Measurements from ENCODE around the gene SPDL1. TPM values are rescaled to one million over a fixed set of nuclear protein-coding genes. Genes with fewer than 3 reads are reported as not detected.

SPDL1 gene
- total and polyA plus RNA-seq, 2 donors (not counting 1 experiment from before 2014, with no cell fraction given), result 4.1 to 17.9 TPM

DNA sequence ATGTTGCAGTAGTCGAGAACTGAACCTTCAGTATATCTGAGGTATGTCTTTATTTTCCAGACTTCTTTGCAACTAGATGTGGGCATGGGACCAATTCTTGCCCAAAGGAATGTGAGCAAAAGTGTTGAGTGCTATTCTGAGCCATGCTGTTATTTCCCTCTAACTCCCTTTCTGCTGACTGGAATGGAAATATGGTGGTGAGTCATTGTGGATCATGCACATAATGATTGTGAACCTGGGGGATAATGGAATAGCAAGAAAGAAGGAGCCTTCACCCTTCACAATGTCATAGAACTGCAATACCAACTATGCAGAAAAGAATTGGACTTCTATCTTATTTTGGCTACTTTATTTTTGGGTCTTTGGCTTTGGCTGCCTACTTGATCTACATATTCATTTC is 43.2 kb downstream of the SPDL1 start:
- Histone ChIP-seq H3K27ac (ENCODE audit: low read length in 2 of 2) (no peak overlapping the region), H3K9me3 (ENCODE audit: control extremely low read depth in 1 of 3, control insufficient read depth in 2 of 3, insufficient read depth in 1 of 3, low read length in 2 of 3) (no peaks in the 10 kb centered on the region), H3K27me3 (replicated peaks in 1 of 4; ENCODE audit: control extremely low read depth in 1 of 4, control insufficient read depth in 3 of 4, insufficient read depth in 4 of 4, low read length in 3 of 4) (peaks cover 0 to 4% (median 0%) of the 10 kb centered on the region in 4 experiments), H3K79me2 (ENCODE audit: control insufficient read depth, insufficient read depth, low read length) (no peaks in the 10 kb centered on the region), H3K4me1 (ENCODE audit: control insufficient read depth in 2 of 2, insufficient read depth in 2 of 2, low read length in 2 of 2) (no peaks in the 10 kb centered on the region), H4K20me1 (ENCODE audit: control insufficient read depth, insufficient read depth, low read length, poor library complexity, severe bottlenecking) (no peaks in the 10 kb centered on the region), H3K36me3 (replicated peaks in 1 of 2; ENCODE audit: control extremely low read depth in 1 of 2, control insufficient read depth in 1 of 2, extremely low read depth in 1 of 2, insufficient read depth in 2 of 2, low read length in 1 of 2) (no peaks in the 10 kb centered on the region), H3K4me3 (ENCODE audit: control extremely low read depth in 1 of 5, extremely low read depth in 1 of 5, insufficient read depth in 1 of 5, low read depth in 2 of 5, low read length in 4 of 5) (no peak overlapping the region), H3K4me2 (replicated peaks; ENCODE audit: low read depth, low read length, poor library complexity, severe bottlenecking) (no peak overlapping the region), H3K9ac (ENCODE audit: low read length) (no peak overlapping the region), H2AFZ (ENCODE audit: insufficient read depth, low read depth, low read length, poor library complexity, severe bottlenecking) (no peak overlapping the region)
- ATAC-seq (ENCODE audit: low read depth) (no peak), DNase-seq (no peak)
- ChIA-PET POLR2A (no interaction called here), CTCF (no interaction called here)
- 100% methylated on average over 1 of the region's 1 CpG for WGBS (ENCODE audit: insufficient coverage)
- Mint-ChIP-seq H3K4me1 (peaks cover 3% of the 10 kb centered on the region), H3K27ac (no peak overlapping the region), H3K9me3 (ENCODE audit: insufficient read depth) (no peaks in the 10 kb centered on the region), H3K27me3 (no peaks in the 10 kb centered on the region), H3K4me3 (no peak overlapping the region)
- intact Hi-C loops (cut with micrococcal nuclease), result no loop called here
- TF ChIP-seq, protein P1, sequence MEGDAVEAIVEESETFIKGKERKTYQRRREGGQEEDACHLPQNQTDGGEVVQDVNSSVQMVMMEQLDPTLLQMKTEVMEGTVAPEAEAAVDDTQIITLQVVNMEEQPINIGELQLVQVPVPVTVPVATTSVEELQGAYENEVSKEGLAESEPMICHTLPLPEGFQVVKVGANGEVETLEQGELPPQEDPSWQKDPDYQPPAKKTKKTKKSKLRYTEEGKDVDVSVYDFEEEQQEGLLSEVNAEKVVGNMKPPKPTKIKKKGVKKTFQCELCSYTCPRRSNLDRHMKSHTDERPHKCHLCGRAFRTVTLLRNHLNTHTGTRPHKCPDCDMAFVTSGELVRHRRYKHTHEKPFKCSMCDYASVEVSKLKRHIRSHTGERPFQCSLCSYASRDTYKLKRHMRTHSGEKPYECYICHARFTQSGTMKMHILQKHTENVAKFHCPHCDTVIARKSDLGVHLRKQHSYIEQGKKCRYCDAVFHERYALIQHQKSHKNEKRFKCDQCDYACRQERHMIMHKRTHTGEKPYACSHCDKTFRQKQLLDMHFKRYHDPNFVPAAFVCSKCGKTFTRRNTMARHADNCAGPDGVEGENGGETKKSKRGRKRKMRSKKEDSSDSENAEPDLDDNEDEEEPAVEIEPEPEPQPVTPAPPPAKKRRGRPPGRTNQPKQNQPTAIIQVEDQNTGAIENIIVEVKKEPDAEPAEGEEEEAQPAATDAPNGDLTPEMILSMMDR (IDR thresholded peaks at IDR 0.05), result no peak
- TF ChIP-seq EZH2 (IDR thresholded peaks at IDR 0.05; ENCODE audit: borderline replicate concordance, insufficient read depth, low read depth, low read length, poor library complexity, severe bottlenecking), result no peak

DNA sequence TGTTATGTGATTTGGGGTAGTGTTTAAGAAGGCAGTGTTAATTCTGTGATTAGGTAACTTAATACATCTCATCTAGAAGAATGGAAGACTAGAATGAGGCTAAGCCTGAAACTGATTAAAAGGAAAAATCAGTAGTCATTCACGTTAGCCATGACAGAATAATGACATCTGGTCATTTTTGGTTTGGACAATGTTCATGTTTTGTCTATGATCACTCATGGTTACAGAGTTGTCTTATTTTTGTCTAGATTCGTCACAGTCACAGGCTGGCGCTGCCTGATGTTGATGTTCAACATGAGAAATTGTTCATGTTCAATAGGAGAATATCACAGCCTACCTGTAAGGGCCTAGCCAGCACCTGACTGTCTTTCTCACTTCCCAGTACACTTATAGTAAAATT is 44.0 kb downstream of the SPDL1 start:
- no peaks in the 10 kb centered on the region for H3K27me3 Mint-ChIP-seq
- H3K9me3 Mint-ChIP-seq (ENCODE audit: insufficient read depth), result no peaks in the 10 kb centered on the region
- Histone ChIP-seq H3K9ac (ENCODE audit: low read length) (no peak overlapping the region), H3K9me3 (ENCODE audit: control extremely low read depth in 1 of 3, control insufficient read depth in 2 of 3, insufficient read depth in 1 of 3, low read length in 2 of 3) (no peaks in the 10 kb centered on the region), H3K36me3 (replicated peaks in 1 of 2; ENCODE audit: control extremely low read depth in 1 of 2, control insufficient read depth in 1 of 2, extremely low read depth in 1 of 2, insufficient read depth in 2 of 2, low read length in 1 of 2) (no peaks in the 10 kb centered on the region), H3K27me3 (replicated peaks in 1 of 4; ENCODE audit: control extremely low read depth in 1 of 4, control insufficient read depth in 3 of 4, insufficient read depth in 4 of 4, low read length in 3 of 4) (peaks cover 0 to 4% (median 0%) of the 10 kb centered on the region in 4 experiments), H2AFZ (ENCODE audit: insufficient read depth, low read depth, low read length, poor library complexity, severe bottlenecking) (no peak overlapping the region), H4K20me1 (ENCODE audit: control insufficient read depth, insufficient read depth, low read length, poor library complexity, severe bottlenecking) (no peaks in the 10 kb centered on the region), H3K4me3 (ENCODE audit: control extremely low read depth in 1 of 5, extremely low read depth in 1 of 5, insufficient read depth in 1 of 5, low read depth in 2 of 5, low read length in 4 of 5) (no peak overlapping the region), H3K4me1 (ENCODE audit: control insufficient read depth in 2 of 2, insufficient read depth in 2 of 2, low read length in 2 of 2) (no peaks in the 10 kb centered on the region), H3K4me2 (replicated peaks; ENCODE audit: low read depth, low read length, poor library complexity, severe bottlenecking) (no peak overlapping the region), H3K27ac (ENCODE audit: low read length in 2 of 2) (no peak overlapping the region), H3K79me2 (ENCODE audit: control insufficient read depth, insufficient read depth, low read length) (no peaks in the 10 kb centered on the region)
- H3K4me3 Mint-ChIP-seq, result no peak overlapping the region
- DNase-seq, result no peak
- 89% methylated on average over 1 of the region's 3 CpGs for WGBS (ENCODE audit: insufficient coverage)
- intact Hi-C loops (cut with micrococcal nuclease), result no loop called here
- TF ChIP-seq, protein P1 (IDR thresholded peaks at IDR 0.05), result no peak
- no peak for TF ChIP-seq EZH2 (IDR thresholded peaks at IDR 0.05; ENCODE audit: borderline replicate concordance, insufficient read depth, low read depth, low read length, poor library complexity, severe bottlenecking)
- no peak for ATAC-seq (ENCODE audit: low read depth)
- H3K4me1 Mint-ChIP-seq, result peaks cover 3% of the 10 kb centered on the region
- H3K27ac Mint-ChIP-seq, result no peak overlapping the region
- ChIA-PET POLR2A (no interaction called here), CTCF (no interaction called here)

All from B cell (primary cell).